DND-41 (cell line): ENCODE data around the gene STRADB.

Experiments used
- ATAC-seq: fragments of 200-7000 bp; cut with Tn5 transposase; 3 replicates; pipeline ENCODE4 v1.9.1; 2021; ENCODE audit warnings: low read depth; ENCODE audit not compliant: insufficient read depth
- DNase-seq: peaks from one replicate; pipeline ENCODE4 v3.0.0-alpha.2; 2020
- H2AFZ ChIP-seq: 2 replicates; pipeline ENCODE4 v1.6.0; 2012; ENCODE audit warnings: low read depth, low read length
- H3K27ac ChIP-seq: 2 replicates; pipeline ENCODE4 v1.5.1; 2012; ENCODE audit warnings: low read length, inconsistent platforms
- H3K27me3 ChIP-seq: fragments of 200-600 bp; sonication (generic); 2 replicates; pipeline ENCODE4 v1.6.0; 2012; ENCODE audit warnings: low read length, mild to moderate bottlenecking, inconsistent platforms; ENCODE audit not compliant: insufficient read depth, poor library complexity
- H3K36me3 ChIP-seq: 2 replicates; pipeline ENCODE4 v1.5.1; 2012; ENCODE audit warnings: low read length, inconsistent platforms; ENCODE audit not compliant: insufficient read depth
- H3K4me1 ChIP-seq: 2 replicates; pipeline ENCODE4 v1.5.1; 2012; ENCODE audit warnings: mild to moderate bottlenecking, low read length; ENCODE audit not compliant: insufficient read depth
- H3K4me2 ChIP-seq: 2 replicates; pipeline ENCODE4 v1.6.0; 2012; ENCODE audit warnings: mild to moderate bottlenecking, moderate library complexity, low read length, inconsistent platforms; ENCODE audit not compliant: insufficient read depth
- H3K4me3 ChIP-seq, 2 experiments: fragments of 200-600 bp in 1 of 2; shearing (Covaris generic) in 1 of 2; 2 replicates each; pipeline ENCODE4 v1.5.1; 2012 to 2016; ENCODE audit warnings: inconsistent platforms in 2 of 2, low read length in 2 of 2, mild to moderate bottlenecking in 2 of 2, low read depth in 1 of 2, moderate library complexity in 1 of 2
- H3K79me2 ChIP-seq: 2 replicates; pipeline ENCODE4 v1.6.0; 2012; ENCODE audit warnings: low read length, inconsistent platforms; ENCODE audit not compliant: insufficient read depth
- H3K9ac ChIP-seq: 2 replicates; pipeline ENCODE4 v1.6.0; 2012; ENCODE audit warnings: low read depth, mild to moderate bottlenecking, inconsistent platforms, low read length, moderate library complexity
- H3K9me3 ChIP-seq: 2 replicates; pipeline ENCODE4 v1.5.1; 2012; ENCODE audit warnings: low read length, moderate library complexity, mild to moderate bottlenecking, inconsistent platforms; ENCODE audit not compliant: insufficient read depth, severe bottlenecking
- H4K20me1 ChIP-seq: 2 replicates; pipeline ENCODE4 v1.6.0; 2012; ENCODE audit warnings: low read length; ENCODE audit not compliant: insufficient read depth
- CTCF ChIP-seq: IDR thresholded peaks from 2 replicates; pipeline ENCODE4 v1.5.1; 2012; ENCODE audit warnings: borderline replicate concordance, low read length, moderate library complexity, mild to moderate bottlenecking; ENCODE audit not compliant: poor library complexity, severe bottlenecking; ENCODE audit errors: extremely low read depth
- EZH2 ChIP-seq: IDR thresholded peaks from 3 replicates; pipeline ENCODE4 v1.6.1; 2012; ENCODE audit warnings: borderline replicate concordance, low read depth, mild to moderate bottlenecking, moderate library complexity, low read length, inconsistent platforms; ENCODE audit not compliant: severe bottlenecking

STRADB gene

DNA sequence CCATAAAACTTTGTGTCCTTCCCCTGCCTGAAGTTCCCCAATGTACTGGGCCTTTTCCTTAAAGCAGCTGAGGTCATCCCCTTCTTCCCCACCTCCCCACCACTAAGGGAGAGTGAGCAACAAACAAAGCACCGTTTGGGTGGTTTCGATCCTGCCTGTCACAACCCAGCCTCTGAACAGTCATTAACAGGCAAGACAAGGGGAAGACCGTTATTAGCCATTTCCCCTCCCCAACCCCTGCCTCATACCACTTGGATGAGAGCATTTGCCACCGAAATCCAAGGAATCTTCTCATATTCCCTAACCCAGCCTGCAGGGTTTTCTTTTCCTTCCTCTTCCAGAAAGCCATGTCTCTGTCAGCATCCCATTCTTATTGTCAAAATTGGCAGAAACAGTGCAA lies 65.6 kb downstream of the STRADB start:
- H3K4me3 ChIP-seq: no peak overlapping the region
- H3K27ac ChIP-seq: no peak overlapping the region
- no peaks in the 10 kb centered on the region for H4K20me1 ChIP-seq
- H3K36me3 ChIP-seq: no peaks in the 10 kb centered on the region
- H3K9ac ChIP-seq: no peak overlapping the region
- H3K27me3 ChIP-seq: no peaks in the 10 kb centered on the region
- no peaks in the 10 kb centered on the region for H3K4me1 ChIP-seq
- TF ChIP-seq EZH2 (no peak), CTCF (no peak)
- H3K79me2 ChIP-seq: no peaks in the 10 kb centered on the region
- no peak overlapping the region for H3K4me2 ChIP-seq
- no peak for DNase-seq
- H3K9me3 ChIP-seq: no peaks in the 10 kb centered on the region
- no peak overlapping the region for H2AFZ ChIP-seq
- no peak for ATAC-seq

DNA sequence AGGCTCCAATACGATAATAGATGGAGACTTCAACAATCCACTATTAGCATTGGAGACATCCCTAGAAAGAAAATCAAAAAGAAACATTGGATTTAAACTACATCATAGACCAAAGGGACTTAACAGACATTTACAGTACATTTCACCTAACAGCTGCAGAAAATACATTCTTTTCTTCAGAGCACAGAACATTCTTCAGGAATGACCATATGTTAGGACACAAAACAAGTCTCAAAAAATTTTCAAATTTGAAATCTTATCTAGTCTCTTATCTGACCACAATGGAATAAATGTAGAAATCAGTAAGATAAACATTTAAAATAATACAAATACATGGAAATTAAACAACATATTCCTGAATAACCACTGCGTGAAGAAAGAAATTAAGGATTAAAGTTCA lies 68.7 kb downstream of the STRADB start:
- H3K9me3 ChIP-seq: peaks cover 5% of the 10 kb centered on the region
- no peaks in the 10 kb centered on the region for H4K20me1 ChIP-seq
- no peak overlapping the region for H2AFZ ChIP-seq
- no peaks in the 10 kb centered on the region for H3K36me3 ChIP-seq
- H3K4me3 ChIP-seq: no peak overlapping the region
- no peak overlapping the region for H3K9ac ChIP-seq
- no peaks in the 10 kb centered on the region for H3K27me3 ChIP-seq
- H3K4me1 ChIP-seq: no peaks in the 10 kb centered on the region
- H3K4me2 ChIP-seq: no peak overlapping the region
- TF ChIP-seq EZH2 (no peak), CTCF (no peak)
- no peak for DNase-seq
- no peak for ATAC-seq
- no peaks in the 10 kb centered on the region for H3K79me2 ChIP-seq
- H3K27ac ChIP-seq: no peak overlapping the region

DNA sequence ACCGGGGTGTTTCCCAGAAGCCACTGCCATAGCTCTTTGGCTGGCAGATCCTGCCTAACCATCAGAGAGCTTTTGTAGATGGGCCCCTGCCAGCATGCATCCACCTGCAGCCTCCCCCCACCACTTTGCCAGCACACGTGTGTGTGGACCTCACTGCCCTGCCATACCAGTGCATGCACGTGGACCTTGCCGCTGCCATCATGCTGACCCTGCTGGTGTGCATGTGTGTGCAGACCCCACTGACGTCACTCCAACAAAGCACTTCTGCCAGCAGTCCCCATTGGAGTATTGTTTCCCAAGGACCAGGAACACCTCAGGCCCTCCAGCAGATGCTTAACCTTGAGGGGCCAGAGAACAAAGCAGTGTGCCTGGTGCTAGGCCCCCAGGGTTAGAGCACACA lies 71.4 kb downstream of the STRADB start:
- Histone ChIP-seq H3K27me3 (no peaks in the 10 kb centered on the region), H3K79me2 (no peaks in the 10 kb centered on the region)
- TF ChIP-seq CTCF (no peak), EZH2 (no peak)

DNA sequence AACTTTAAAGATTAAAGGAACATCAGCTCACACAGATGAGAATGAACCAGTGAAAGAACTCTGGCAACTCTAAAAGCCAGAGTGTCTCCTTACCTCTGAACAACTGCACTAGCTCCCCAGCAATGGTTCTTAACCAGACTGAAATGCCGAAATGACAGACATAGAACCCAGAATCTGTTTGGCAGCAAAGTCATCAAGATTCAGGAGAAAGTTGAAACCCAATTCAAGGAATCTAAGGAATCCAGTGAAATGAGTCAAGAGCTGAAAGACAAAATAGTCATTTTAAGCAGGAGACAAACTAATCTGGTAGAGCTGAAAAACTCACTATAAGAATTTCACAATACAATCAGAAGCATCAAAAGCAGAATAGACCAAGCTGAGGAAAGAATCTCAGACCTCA lies 72.0 kb downstream of the STRADB start:
- Histone ChIP-seq H3K36me3 (no peaks in the 10 kb centered on the region), H3K79me2 (no peaks in the 10 kb centered on the region), H4K20me1 (no peaks in the 10 kb centered on the region), H2AFZ (no peak overlapping the region), H3K27me3 (no peaks in the 10 kb centered on the region), H3K9ac (no peak overlapping the region), H3K4me3 (no peak overlapping the region), H3K27ac (no peak overlapping the region), H3K9me3 (peaks cover 5% of the 10 kb centered on the region), H3K4me1 (no peaks in the 10 kb centered on the region), H3K4me2 (no peak overlapping the region)
- TF ChIP-seq CTCF (no peak), EZH2 (no peak)
- ATAC-seq (no peak), DNase-seq (no peak)

More for the DNA sequence above, 71.4 kb downstream of the STRADB start:
- Histone ChIP-seq H3K9me3 (peaks cover 5% of the 10 kb centered on the region), H3K4me3 (no peak overlapping the region), H3K4me2 (no peak overlapping the region), H3K27ac (no peak overlapping the region), H3K4me1 (no peaks in the 10 kb centered on the region), H3K36me3 (no peaks in the 10 kb centered on the region), H3K9ac (no peak overlapping the region), H4K20me1 (no peaks in the 10 kb centered on the region), H2AFZ (no peak overlapping the region)
- no peak for ATAC-seq
- DNase-seq: no peak
